Caco-2 (cell line): ENCODE measurements around the gene ZSCAN30. TPM values are rescaled to one million over a fixed set of nuclear protein-coding genes. Genes with fewer than 3 reads are reported as not detected.
A peak's percentile ranks its signal among the peaks of the same experiment; 100 is the strongest.

Source experiments
- BruUV-seq: library from RNA; stranded (reverse); fragments of 400-500 nt; replicated peaks from 2 replicates; lab custom pipeline; 2021; lab: Mats Ljungman, UMichigan
- CTCF ChIA-PET: fragments of 300-600 bp; sonication (Branson Sonifier 250); formaldehyde crosslinking; loops from one replicate; lab custom pipeline; 2022; ENCODE audit warnings: antibody characterized with exemption; lab: Charles Lee
- POLR2A ChIA-PET: fragments of 300-600 bp; sonication (Branson Sonifier 250); formaldehyde crosslinking; loops from one replicate; lab custom pipeline; 2022; ENCODE audit warnings: antibody characterized with exemption; lab: Charles Lee
- DNase-seq, 2 experiments: peaks; one replicate each; pipeline versions ENCODE4 v3.0.0 to v3.0.0-alpha.2; 2020 to 2022
- H3K27me3 ChIP-seq: replicated peaks from 2 replicates; pipeline ENCODE4 v1.6.0; 2011; ENCODE audit warnings: low read length; ENCODE audit not compliant: control insufficient read depth, insufficient read depth
- H3K36me3 ChIP-seq: 2 replicates; pipeline ENCODE4 v1.5.1; 2011; ENCODE audit warnings: low read length; ENCODE audit not compliant: control insufficient read depth, insufficient read depth
- H3K4me1 ChIP-seq: fragments of 250-450 bp; sonication (Bioruptor Pico); 2 replicates; pipeline ENCODE4 v1.5.1; 2020; ENCODE audit warnings: mild to moderate bottlenecking
- H3K4me3 ChIP-seq: 2 replicates; pipeline ENCODE4 v1.5.1; 2011; ENCODE audit warnings: low read depth, mild to moderate bottlenecking, control low read depth, low read length
- H3K9me3 ChIP-seq: fragments of 250-450 bp; sonication (Bioruptor Pico); 2 replicates; pipeline ENCODE4 v1.5.1; 2020; ENCODE audit warnings: mild to moderate bottlenecking, moderate library complexity
- H3K27ac Mint-ChIP-seq: one replicate; pipeline ENCODE4 v1.8.0; 2022; ENCODE audit warnings: mixed read lengths; ENCODE audit not compliant: unreplicated experiment
- H3K27me3 Mint-ChIP-seq: one replicate; pipeline ENCODE4 v1.8.0; 2022; ENCODE audit warnings: mixed read lengths; ENCODE audit not compliant: insufficient read depth, unreplicated experiment
- H3K36me3 Mint-ChIP-seq: one replicate; pipeline ENCODE4 v1.8.0; 2022; ENCODE audit warnings: mild to moderate bottlenecking, mixed read lengths; ENCODE audit not compliant: insufficient read depth, unreplicated experiment
- H3K4me1 Mint-ChIP-seq: one replicate; pipeline ENCODE4 v1.8.0; 2022; ENCODE audit warnings: low read depth, mixed read lengths; ENCODE audit not compliant: unreplicated experiment
- H3K4me3 Mint-ChIP-seq: one replicate; pipeline ENCODE4 v1.8.0; 2022; ENCODE audit warnings: mild to moderate bottlenecking, moderate library complexity, mixed read lengths; ENCODE audit not compliant: unreplicated experiment
- H3K9me3 Mint-ChIP-seq: one replicate; pipeline ENCODE4 v1.8.0; 2022; ENCODE audit warnings: mixed read lengths; ENCODE audit not compliant: unreplicated experiment
- intact Hi-C: fragments of 100-400 bp; cut with micrococcal nuclease; formaldehyde crosslinking; loops from one replicate; pipeline ENCODE4 v1.10.0; 2022; ENCODE audit not compliant: unreplicated experiment
- total RNA-seq: library from RNA; stranded (reverse); gene quantifications from 2 replicates; pipeline ENCODE4 v1.2.3, GENCODE V29; 2022
- TF ChIP-seq, protein P1 (sequence below), 2 experiments: fragments of 200-600 bp in 1 of 2; IDR thresholded peaks; 1 replicate in 1 of 2; 2 replicates in 1 of 2; pipeline versions ENCODE4 v1.5.1 to v1.8.0; 2011 to 2022; ENCODE audit warnings: antibody characterized with exemption in 1 of 2, control low read depth in 1 of 2, inconsistent platforms in 1 of 2, low read depth in 1 of 2, low read length in 1 of 2, mild to moderate bottlenecking in 1 of 2, moderate library complexity in 1 of 2; ENCODE audit not compliant: insufficient read depth in 1 of 2, severe bottlenecking in 1 of 2, unreplicated experiment in 1 of 2

ZSCAN30 gene
- total RNA-seq, 1 experiment from 2014 or later: 14.1 TPM

DNA sequence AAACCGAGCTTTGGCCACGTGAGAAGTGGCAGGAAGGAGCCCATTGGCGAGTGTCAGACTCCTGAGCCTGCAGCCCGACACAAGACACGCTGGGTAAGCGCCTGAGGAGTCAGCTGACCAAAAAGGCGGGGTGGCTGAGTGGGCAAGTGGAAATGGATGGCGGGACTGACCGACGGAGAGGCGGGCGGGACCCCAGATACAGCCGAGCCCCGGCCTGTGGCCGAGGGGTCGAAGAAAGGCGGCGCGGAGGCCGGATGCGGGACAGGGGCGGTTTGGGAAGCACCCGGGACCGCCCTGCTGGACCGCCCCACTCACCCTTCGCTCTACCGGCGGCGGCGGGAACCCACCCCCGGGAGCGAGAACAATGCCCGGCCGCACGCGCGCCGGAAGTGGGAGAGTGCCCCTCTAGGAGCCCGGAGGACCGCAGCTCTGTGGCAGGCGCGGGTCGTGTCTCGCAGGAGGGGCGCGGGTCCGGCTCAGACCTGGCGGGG is 22.8 kb downstream of the ZSCAN30 start:
- Histone ChIP-seq H3K27me3 (no peaks in the 10 kb centered on the region), H3K9me3 (no peaks in the 10 kb centered on the region), H3K36me3 (no peaks in the 10 kb centered on the region), H3K4me3 (peak overlapping the region; percentile 53), H3K4me1 (no peaks in the 10 kb centered on the region)
- ChIA-PET CTCF (interaction anchor here (1.6 kb wide), 1 partner anchor 23 kb away, joined by 7 read pairs; the partner anchor contains the start of gene ZSCAN30), POLR2A (interaction anchor here (0.6 to 2.9 kb wide), 4 partner anchors 22 to 292 kb away, joined by 3 to 23 read pairs (median 3); partner anchors contain the start of genes MAPRE2 and ZSCAN30)
- DNase-seq: peak; percentile 80 to 84
- H3K27ac Mint-ChIP-seq: peak overlapping the region; percentile 98
- H3K36me3 Mint-ChIP-seq: peaks cover 19% of the 10 kb centered on the region
- BruUV-seq: no TSS peak
- intact Hi-C loops: loop anchor here (1.0 kb wide), 2 partner anchors 26 to 36 kb away; partner anchors contain the start of gene ZNF397
- TF ChIP-seq, protein P1, sequence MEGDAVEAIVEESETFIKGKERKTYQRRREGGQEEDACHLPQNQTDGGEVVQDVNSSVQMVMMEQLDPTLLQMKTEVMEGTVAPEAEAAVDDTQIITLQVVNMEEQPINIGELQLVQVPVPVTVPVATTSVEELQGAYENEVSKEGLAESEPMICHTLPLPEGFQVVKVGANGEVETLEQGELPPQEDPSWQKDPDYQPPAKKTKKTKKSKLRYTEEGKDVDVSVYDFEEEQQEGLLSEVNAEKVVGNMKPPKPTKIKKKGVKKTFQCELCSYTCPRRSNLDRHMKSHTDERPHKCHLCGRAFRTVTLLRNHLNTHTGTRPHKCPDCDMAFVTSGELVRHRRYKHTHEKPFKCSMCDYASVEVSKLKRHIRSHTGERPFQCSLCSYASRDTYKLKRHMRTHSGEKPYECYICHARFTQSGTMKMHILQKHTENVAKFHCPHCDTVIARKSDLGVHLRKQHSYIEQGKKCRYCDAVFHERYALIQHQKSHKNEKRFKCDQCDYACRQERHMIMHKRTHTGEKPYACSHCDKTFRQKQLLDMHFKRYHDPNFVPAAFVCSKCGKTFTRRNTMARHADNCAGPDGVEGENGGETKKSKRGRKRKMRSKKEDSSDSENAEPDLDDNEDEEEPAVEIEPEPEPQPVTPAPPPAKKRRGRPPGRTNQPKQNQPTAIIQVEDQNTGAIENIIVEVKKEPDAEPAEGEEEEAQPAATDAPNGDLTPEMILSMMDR (IDR thresholded peaks at IDR 0.05; ENCODE audit: insufficient read depth in 1 of 2, low read depth in 1 of 2, low read length in 1 of 2, severe bottlenecking in 1 of 2, unreplicated experiment in 1 of 2): no peak
- peak overlapping the region; percentile 94 for H3K4me3 Mint-ChIP-seq
- peaks cover 13% of the 10 kb centered on the region for H3K9me3 Mint-ChIP-seq
- H3K27me3 Mint-ChIP-seq: no peaks in the 10 kb centered on the region
- H3K4me1 Mint-ChIP-seq: peaks cover 14% of the 10 kb centered on the region

DNA sequence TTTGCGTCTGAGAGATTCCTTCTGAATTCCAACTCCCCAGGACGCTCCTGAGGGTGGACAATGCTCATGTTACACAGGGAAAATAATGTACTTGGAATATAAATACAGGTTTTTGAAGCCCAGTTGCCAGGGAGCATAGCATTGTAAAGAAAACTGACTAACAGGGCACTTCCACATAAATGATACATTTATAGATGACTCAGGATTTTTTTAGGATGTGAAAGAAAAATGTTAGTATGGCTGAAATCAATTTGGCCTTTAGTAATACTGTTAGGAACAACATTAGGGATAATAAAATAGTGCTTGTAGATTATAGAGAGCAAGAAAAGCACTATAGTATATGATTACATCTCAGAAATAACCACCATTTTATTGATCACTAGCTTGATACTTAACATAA is 25.6 kb downstream of the ZSCAN30 start:
- BruUV-seq: no TSS peak
- no peaks in the 10 kb centered on the region for H3K9me3 ChIP-seq
- no peak overlapping the region for H3K27ac Mint-ChIP-seq
- H3K4me3 Mint-ChIP-seq: no peak overlapping the region
- TF ChIP-seq, protein P1 (IDR thresholded peaks at IDR 0.05; ENCODE audit: insufficient read depth in 1 of 2, low read depth in 1 of 2, low read length in 1 of 2, severe bottlenecking in 1 of 2, unreplicated experiment in 1 of 2): no peak
- POLR2A ChIA-PET: no interaction called here
- DNase-seq: no peak
- H3K36me3 ChIP-seq: no peaks in the 10 kb centered on the region
- H3K27me3 ChIP-seq: no peaks in the 10 kb centered on the region
- intact Hi-C loops: no loop called here
- CTCF ChIA-PET: no interaction called here
- H3K4me1 ChIP-seq: no peaks in the 10 kb centered on the region
- H3K36me3 Mint-ChIP-seq: peaks cover 19% of the 10 kb centered on the region
- H3K4me1 Mint-ChIP-seq: peaks cover 14% of the 10 kb centered on the region
- peaks cover 13% of the 10 kb centered on the region for H3K9me3 Mint-ChIP-seq
- no peak overlapping the region for H3K4me3 ChIP-seq
- no peaks in the 10 kb centered on the region for H3K27me3 Mint-ChIP-seq

DNA sequence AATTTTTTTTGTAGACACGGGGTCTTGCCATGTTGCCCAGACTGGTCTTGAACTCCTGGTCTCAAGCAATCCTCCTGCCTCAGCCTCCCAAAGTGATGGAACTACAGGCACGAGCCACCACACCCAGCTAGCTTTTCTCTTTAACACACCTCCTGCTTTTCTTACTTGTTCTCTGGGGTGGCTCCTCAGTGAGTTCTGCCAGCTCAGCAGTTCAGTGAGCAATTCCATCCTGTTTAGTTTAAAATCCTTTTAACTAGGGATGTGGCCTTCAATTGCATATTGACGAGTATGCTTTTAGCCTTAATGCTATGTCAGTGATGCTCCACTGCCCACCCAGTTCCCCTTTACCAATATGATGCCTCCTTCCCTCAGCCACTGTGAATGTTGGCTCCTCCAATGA is 33.1 kb downstream of the ZSCAN30 start:
- Mint-ChIP-seq H3K4me1 (no peaks in the 10 kb centered on the region), H3K4me3 (no peak overlapping the region), H3K36me3 (no peaks in the 10 kb centered on the region), H3K9me3 (peaks cover 10% of the 10 kb centered on the region), H3K27ac (no peak overlapping the region), H3K27me3 (no peaks in the 10 kb centered on the region)
- POLR2A ChIA-PET: no interaction called here
- intact Hi-C loops: no loop called here
- Histone ChIP-seq H3K4me3 (no peak overlapping the region), H3K27me3 (no peaks in the 10 kb centered on the region), H3K9me3 (no peaks in the 10 kb centered on the region), H3K36me3 (no peaks in the 10 kb centered on the region), H3K4me1 (no peaks in the 10 kb centered on the region)
- no TSS peak for BruUV-seq
- CTCF ChIA-PET: no interaction called here
- no peak for DNase-seq
- TF ChIP-seq, protein P1 (IDR thresholded peaks at IDR 0.05; ENCODE audit: insufficient read depth in 1 of 2, low read depth in 1 of 2, low read length in 1 of 2, severe bottlenecking in 1 of 2, unreplicated experiment in 1 of 2): no peak
